Osteocyte (in vitro differentiated cells): ENCODE results near the gene TOGARAM1. TPM values are rescaled to one million over a fixed set of nuclear protein-coding genes. Genes with fewer than 3 reads are reported as not detected.

Source experiments
- DNase-seq: peaks from one replicate; pipeline ENCODE4 v3.0.0; 2021; ENCODE audit warnings: mixed read lengths; ENCODE audit not compliant: unreplicated experiment; ENCODE audit errors: extremely low spot score
- H3K27ac Mint-ChIP-seq: one replicate; pipeline ENCODE4 v1.8.0; 2021; ENCODE audit warnings: mild to moderate bottlenecking, mixed read lengths; ENCODE audit not compliant: unreplicated experiment
- H3K27me3 Mint-ChIP-seq: one replicate; pipeline ENCODE4 v1.8.0; 2021; ENCODE audit warnings: mixed read lengths; ENCODE audit not compliant: unreplicated experiment
- H3K36me3 Mint-ChIP-seq: one replicate; pipeline ENCODE4 v1.8.0; 2021; ENCODE audit warnings: mixed read lengths; ENCODE audit not compliant: unreplicated experiment
- H3K4me1 Mint-ChIP-seq: one replicate; pipeline ENCODE4 v1.8.0; 2021; ENCODE audit warnings: mixed read lengths; ENCODE audit not compliant: unreplicated experiment
- H3K4me3 Mint-ChIP-seq: one replicate; pipeline ENCODE4 v1.8.0; 2021; ENCODE audit warnings: mild to moderate bottlenecking, moderate library complexity, mixed read lengths; ENCODE audit not compliant: unreplicated experiment
- H3K9me3 Mint-ChIP-seq: one replicate; pipeline ENCODE4 v1.8.0; 2021; ENCODE audit warnings: mixed read lengths; ENCODE audit not compliant: unreplicated experiment
- total RNA-seq: library from RNA; stranded (reverse); gene quantifications from 2 replicates; pipeline ENCODE4 v1.2.1, GENCODE V29; 2021
- TF ChIP-seq, protein P1 (sequence below): fragments of 200-600 bp; sonication (generic); IDR thresholded peaks from 2 replicates; pipeline ENCODE4 v1.5.0; 2021; ENCODE audit warnings: antibody characterized with exemption, mild to moderate bottlenecking, moderate library complexity

Gene TOGARAM1
- total RNA-seq, 1 donor from 2014 or later, result 20.7 TPM

GRCh38 chr14:45091710-45092109 is 129.7 kb downstream of the TOGARAM1 start:
- no peak for DNase-seq
- Mint-ChIP-seq H3K27me3 (no peaks in the 10 kb centered on the region), H3K4me3 (no peak overlapping the region), H3K4me1 (peaks cover 42% of the 10 kb centered on the region), H3K36me3 (peaks cover 22% of the 10 kb centered on the region), H3K9me3 (no peaks in the 10 kb centered on the region), H3K27ac (no peak overlapping the region)
- TF ChIP-seq, protein P1, sequence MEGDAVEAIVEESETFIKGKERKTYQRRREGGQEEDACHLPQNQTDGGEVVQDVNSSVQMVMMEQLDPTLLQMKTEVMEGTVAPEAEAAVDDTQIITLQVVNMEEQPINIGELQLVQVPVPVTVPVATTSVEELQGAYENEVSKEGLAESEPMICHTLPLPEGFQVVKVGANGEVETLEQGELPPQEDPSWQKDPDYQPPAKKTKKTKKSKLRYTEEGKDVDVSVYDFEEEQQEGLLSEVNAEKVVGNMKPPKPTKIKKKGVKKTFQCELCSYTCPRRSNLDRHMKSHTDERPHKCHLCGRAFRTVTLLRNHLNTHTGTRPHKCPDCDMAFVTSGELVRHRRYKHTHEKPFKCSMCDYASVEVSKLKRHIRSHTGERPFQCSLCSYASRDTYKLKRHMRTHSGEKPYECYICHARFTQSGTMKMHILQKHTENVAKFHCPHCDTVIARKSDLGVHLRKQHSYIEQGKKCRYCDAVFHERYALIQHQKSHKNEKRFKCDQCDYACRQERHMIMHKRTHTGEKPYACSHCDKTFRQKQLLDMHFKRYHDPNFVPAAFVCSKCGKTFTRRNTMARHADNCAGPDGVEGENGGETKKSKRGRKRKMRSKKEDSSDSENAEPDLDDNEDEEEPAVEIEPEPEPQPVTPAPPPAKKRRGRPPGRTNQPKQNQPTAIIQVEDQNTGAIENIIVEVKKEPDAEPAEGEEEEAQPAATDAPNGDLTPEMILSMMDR, result no peak

GRCh38 chr14:45094275-45094674 is 132.3 kb downstream of the TOGARAM1 start:
- Mint-ChIP-seq H3K4me1 (peaks cover 24% of the 10 kb centered on the region), H3K27ac (no peak overlapping the region), H3K4me3 (no peak overlapping the region), H3K27me3 (no peaks in the 10 kb centered on the region), H3K9me3 (no peaks in the 10 kb centered on the region), H3K36me3 (peaks cover 37% of the 10 kb centered on the region)
- DNase-seq, result no peak
- TF ChIP-seq, protein P1, result no peak

GRCh38 chr14:45095143-45095542 is 133.2 kb downstream of the TOGARAM1 start:
- Mint-ChIP-seq H3K9me3 (no peaks in the 10 kb centered on the region), H3K27ac (no peak overlapping the region), H3K4me3 (no peak overlapping the region), H3K4me1 (peaks cover 15% of the 10 kb centered on the region), H3K27me3 (no peaks in the 10 kb centered on the region), H3K36me3 (peaks cover 42% of the 10 kb centered on the region)
- TF ChIP-seq, protein P1, result no peak
- no peak for DNase-seq

DNA sequence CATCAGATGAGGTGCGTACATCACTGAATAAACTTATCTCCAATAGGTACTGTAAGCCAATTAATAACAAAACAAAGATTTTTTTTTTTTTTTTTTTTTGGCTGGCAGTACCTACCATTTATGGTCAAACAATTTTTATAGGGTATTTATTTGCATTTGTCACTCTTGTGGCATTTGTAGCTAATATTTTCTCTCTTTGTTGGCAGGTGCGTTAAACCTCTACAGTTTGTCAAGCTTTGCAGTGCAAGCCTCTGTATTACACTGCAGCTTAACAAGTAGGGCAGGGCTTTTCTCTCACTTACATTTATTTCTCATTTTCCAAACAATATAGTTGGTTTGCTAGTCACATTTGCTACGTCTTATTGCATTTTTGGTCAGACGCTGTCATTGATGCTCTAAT is 134.2 kb downstream of the TOGARAM1 start:
- DNase-seq, result no peak
- Mint-ChIP-seq H3K4me3 (no peak overlapping the region), H3K27ac (no peak overlapping the region), H3K4me1 (peaks cover 6% of the 10 kb centered on the region), H3K27me3 (no peaks in the 10 kb centered on the region), H3K9me3 (no peaks in the 10 kb centered on the region), H3K36me3 (peaks cover 48% of the 10 kb centered on the region)
- TF ChIP-seq, protein P1, result no peak

GRCh38 chr14:45103806-45104205 is 141.8 kb downstream of the TOGARAM1 start:
- no peaks in the 10 kb centered on the region for H3K27me3 Mint-ChIP-seq

More at GRCh38 chr14:45103806-45104205, 141.8 kb downstream of the TOGARAM1 start:
- DNase-seq, result no peak
- TF ChIP-seq, protein P1, result no peak
- no peak overlapping the region for H3K4me3 Mint-ChIP-seq
- H3K27ac Mint-ChIP-seq, result no peak overlapping the region
- H3K9me3 Mint-ChIP-seq, result no peaks in the 10 kb centered on the region
- no peaks in the 10 kb centered on the region for H3K4me1 Mint-ChIP-seq
- H3K36me3 Mint-ChIP-seq, result peaks cover 44% of the 10 kb centered on the region
